Sigmoid colon (tissue), 3 donors: Measurements from ENCODE around the gene DDX20.

Experiments used
- CTCF ChIP-seq, 4 experiments: fragments of 450-650 bp in 3 of 4; fragments of 200-600 bp in 1 of 4; IDR thresholded peaks; one replicate each; pipeline ENCODE4 v1.5.1; 2016 to 2019; ENCODE audit warnings: antibody characterized with exemption in 4 of 4, mild to moderate bottlenecking in 3 of 4, moderate library complexity in 2 of 4
- POLR2A ChIP-seq, 2 donors: fragments of 450-650 bp; IDR thresholded peaks; one replicate each; pipeline ENCODE4 v1.6.1; 2016; ENCODE audit warnings: antibody characterized with exemption in 2 of 2, mild to moderate bottlenecking in 2 of 2, moderate library complexity in 2 of 2

DNA sequence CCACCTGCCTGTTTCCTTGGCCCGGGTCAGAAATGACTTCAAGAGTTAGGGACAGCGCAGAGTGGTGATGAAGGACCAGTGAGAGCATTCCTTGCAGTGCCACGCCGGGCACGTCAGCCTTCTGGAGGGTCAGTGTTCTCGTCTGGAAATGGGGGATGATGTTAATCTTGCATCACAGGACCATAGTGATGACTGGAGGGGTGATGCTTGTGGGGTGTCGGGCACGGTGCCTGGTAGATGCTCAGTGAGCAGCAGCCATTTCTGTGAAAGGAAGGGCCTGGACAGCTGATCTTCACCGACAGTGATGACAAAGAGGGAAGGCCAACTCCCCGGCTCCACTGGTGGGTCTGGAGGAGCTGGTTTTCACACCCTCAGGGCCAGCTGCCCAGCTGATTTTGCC lies 56.2 kb downstream of the DDX20 start:
- TF ChIP-seq POLR2A (IDR thresholded peaks at IDR 0.05) (no peak), CTCF (IDR thresholded peaks at IDR 0.05) (no peak)
